Measurements from ENCODE around the gene TMBIM6. TPM values are rescaled to one million over a fixed set of nuclear protein-coding genes. Genes with fewer than 3 reads are reported as not detected.
"Not testable (repeated sequence)": the region's sequence is repeated elsewhere in the genome, so short reads cannot be mapped to it uniquely, and the experiment has no call there.

Gene TMBIM6
- polyA plus RNA-seq, 1 experiment = 771 TPM

- Histone ChIP-seq H3K4me3 (ENCODE audit: low read depth, low read length) (no peak overlapping the region), H3K27me3 (ENCODE audit: control insufficient read depth, insufficient read depth, low read length) (peaks cover 3% of the 10 kb centered on the region), H3K36me3 (ENCODE audit: control insufficient read depth, insufficient read depth, low read length) (no peaks in the 10 kb centered on the region)
- CTCF ChIA-PET = interaction anchor here (0.7 kb wide), 1 partner anchor 10 kb away, joined by 4 read pairs; no protein-coding TSS in a partner anchor
- no peak for DNase-seq (ENCODE audit: low read depth)
- TF ChIP-seq CTCF (IDR thresholded peaks at IDR 0.05; ENCODE audit: insufficient read depth, low read depth, low read length) = no peak
- POLR2A ChIA-PET = no interaction called here
These were observed 11.3 kb upstream of the TMBIM6 start for GRCh38 chr12:49730050-49730449.

GRCh38 chr12:49730568-49731101 lies 10.7 kb upstream of the TMBIM6 start:
- DNase-seq (ENCODE audit: low read depth) = no peak
- ChIA-PET POLR2A (no interaction called here), CTCF (no interaction called here)
- no peak overlapping the region for H3K4me3 ChIP-seq (ENCODE audit: low read depth, low read length)
- H3K36me3 ChIP-seq (ENCODE audit: control insufficient read depth, insufficient read depth, low read length) = no peaks in the 10 kb centered on the region
- TF ChIP-seq CTCF (IDR thresholded peaks at IDR 0.05; ENCODE audit: insufficient read depth, low read depth, low read length) = no peak
- peaks cover 2% of the 10 kb centered on the region for H3K27me3 ChIP-seq (ENCODE audit: control insufficient read depth, insufficient read depth, low read length)

- ChIA-PET POLR2A (no interaction called here), CTCF (interaction anchor here (0.6 kb wide), 1 partner anchor 91 kb away, joined by 3 read pairs; no protein-coding TSS in a partner anchor)
- TF ChIP-seq CTCF (IDR thresholded peaks at IDR 0.05; ENCODE audit: insufficient read depth, low read depth, low read length) = no peak
- no peak for DNase-seq (ENCODE audit: low read depth)
- Histone ChIP-seq H3K36me3 (ENCODE audit: control insufficient read depth, insufficient read depth, low read length) (no peaks in the 10 kb centered on the region), H3K27me3 (ENCODE audit: control insufficient read depth, insufficient read depth, low read length) (peaks cover 2% of the 10 kb centered on the region), H3K4me3 (ENCODE audit: low read depth, low read length) (no peak overlapping the region)
These were observed 7.9 kb upstream of the TMBIM6 start for GRCh38 chr12:49733219-49734017.

- H3K27me3 ChIP-seq (ENCODE audit: control insufficient read depth, insufficient read depth, low read length); H3K36me3 ChIP-seq (ENCODE audit: control insufficient read depth, insufficient read depth, low read length); CTCF ChIA-PET; DNase-seq (ENCODE audit: low read depth); POLR2A ChIA-PET; H3K4me3 ChIP-seq (ENCODE audit: low read depth, low read length): not testable (repeated sequence)
These were observed 6.5 kb upstream of the TMBIM6 start for GRCh38 chr12:49734900-49735299.

- POLR2A ChIA-PET; H3K4me3 ChIP-seq (ENCODE audit: low read depth, low read length); H3K27me3 ChIP-seq (ENCODE audit: control insufficient read depth, insufficient read depth, low read length); H3K36me3 ChIP-seq (ENCODE audit: control insufficient read depth, insufficient read depth, low read length); CTCF ChIA-PET; DNase-seq (ENCODE audit: low read depth): not testable (repeated sequence)
These were observed 2.6 kb upstream of the TMBIM6 start for GRCh38 chr12:49738721-49739120.

- POLR2A ChIA-PET; H3K36me3 ChIP-seq (ENCODE audit: control insufficient read depth, insufficient read depth, low read length); H3K27me3 ChIP-seq (ENCODE audit: control insufficient read depth, insufficient read depth, low read length); H3K4me3 ChIP-seq (ENCODE audit: low read depth, low read length); DNase-seq (ENCODE audit: low read depth): not testable (repeated sequence)
- CTCF ChIA-PET = interaction anchor here (1.0 to 2.0 kb wide), 7 partner anchors 8 to 382 kb away, joined by 4 to 14 read pairs (median 10); no protein-coding TSS in a partner anchor
These were observed 1.1 kb upstream of the TMBIM6 start for GRCh38 chr12:49740277-49740676.

All from BJ (cell line).